Measurements from ENCODE around the gene MIA.

GRCh38 chr19:40808021-40808325 lies 32.7 kb downstream of the MIA start:
- TF ChIP-seq ZNF549 (tag by site-specific recombination; IDR thresholded peaks at IDR 0.05) (no peak), CTCF (tag by site-specific recombination; IDR thresholded peaks at IDR 0.05) (no peak), ZSCAN5A (tag by site-specific recombination; IDR thresholded peaks at IDR 0.05) (no peak), ZBTB20 (tag by site-specific recombination; IDR thresholded peaks at IDR 0.05) (no peak)
